Fibroblast of skin of left biceps (primary cell): ENCODE results near the gene PIP4K2B.
A peak's percentile ranks its signal among the peaks of the same experiment; 100 is the strongest.

Experiments used
- DNase-seq, 2 experiments: peaks; one replicate each; pipeline ENCODE4 v3.0.0-alpha.2; 2013; ENCODE audit warnings: low read depth in 2 of 2

Gene PIP4K2B

DNA sequence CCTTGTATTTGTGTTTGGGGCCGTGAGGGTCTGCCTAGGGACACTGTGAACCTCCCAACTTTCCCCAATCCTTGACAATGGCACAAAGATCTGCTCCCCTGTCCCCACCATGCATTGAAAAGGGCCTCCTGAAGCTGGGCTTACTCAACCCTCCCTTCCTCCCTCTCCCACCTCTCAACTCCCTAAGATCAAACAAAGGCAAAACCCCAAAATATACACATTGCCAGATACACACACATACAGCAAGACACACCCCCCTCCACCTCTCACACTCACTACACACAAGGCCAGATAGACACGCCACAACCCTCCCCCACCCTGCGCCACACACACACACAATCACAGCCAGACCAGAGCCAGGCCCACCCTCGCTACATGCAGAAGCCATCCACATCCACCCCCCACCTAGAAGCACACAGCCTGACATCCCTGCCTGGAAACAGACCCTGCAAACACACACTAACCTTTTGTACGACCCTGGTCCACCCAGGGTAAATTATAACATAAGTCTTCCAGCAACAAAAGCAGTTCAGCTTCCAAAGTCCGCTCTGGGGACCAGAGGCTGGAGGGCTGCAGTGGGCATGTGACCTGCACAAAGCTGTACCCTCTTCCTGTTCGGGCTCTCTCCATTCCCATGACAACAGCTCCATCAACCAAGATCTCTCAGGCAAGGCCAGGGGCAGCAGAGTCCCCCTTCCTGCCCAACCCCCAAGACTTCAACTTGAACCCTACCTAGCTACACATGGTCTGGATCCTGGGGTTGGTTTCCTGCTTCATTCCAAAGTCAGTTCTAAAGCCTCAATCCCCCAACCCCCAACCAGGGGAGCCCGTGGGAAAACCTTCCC lies 53.1 kb downstream of the PIP4K2B start:
- no peak for DNase-seq

- no peak for DNase-seq
Measured at GRCh38 chr17:38745545-38745944, 53.8 kb downstream of the PIP4K2B start.

GRCh38 chr17:38743556-38744171 lies 55.7 kb downstream of the PIP4K2B start:
- DNase-seq = no peak

GRCh38 chr17:38742411-38743308 lies 56.7 kb downstream of the PIP4K2B start:
- DNase-seq = peak; percentile 81 to 82

DNA sequence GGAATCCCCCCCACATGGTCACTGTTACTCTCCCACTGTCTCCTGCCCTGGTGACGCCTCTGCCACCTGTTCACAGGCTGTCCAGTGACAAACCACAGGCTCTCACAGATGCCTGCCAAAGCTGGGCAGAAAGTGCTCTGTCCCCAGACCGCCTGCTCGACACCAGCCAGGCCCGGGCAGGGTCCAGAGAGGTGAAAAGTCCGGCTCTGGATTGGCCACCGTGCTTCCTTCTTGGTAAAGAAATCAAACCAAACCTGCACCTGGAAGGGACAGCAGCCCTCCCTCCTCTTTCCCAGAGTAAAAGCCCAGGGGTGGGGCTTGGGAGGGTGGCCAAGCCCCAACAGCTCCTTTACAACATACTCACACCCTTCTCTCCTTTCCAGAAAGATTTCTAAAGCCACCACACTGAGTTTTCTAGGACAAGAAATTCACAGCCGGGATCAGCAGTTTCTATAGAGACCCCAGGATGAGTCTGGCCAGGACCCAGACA lies 57.4 kb downstream of the PIP4K2B start:
- DNase-seq = no peak

GRCh38 chr17:38741461-38741860 lies 57.9 kb downstream of the PIP4K2B start:
- DNase-seq = no peak

DNA sequence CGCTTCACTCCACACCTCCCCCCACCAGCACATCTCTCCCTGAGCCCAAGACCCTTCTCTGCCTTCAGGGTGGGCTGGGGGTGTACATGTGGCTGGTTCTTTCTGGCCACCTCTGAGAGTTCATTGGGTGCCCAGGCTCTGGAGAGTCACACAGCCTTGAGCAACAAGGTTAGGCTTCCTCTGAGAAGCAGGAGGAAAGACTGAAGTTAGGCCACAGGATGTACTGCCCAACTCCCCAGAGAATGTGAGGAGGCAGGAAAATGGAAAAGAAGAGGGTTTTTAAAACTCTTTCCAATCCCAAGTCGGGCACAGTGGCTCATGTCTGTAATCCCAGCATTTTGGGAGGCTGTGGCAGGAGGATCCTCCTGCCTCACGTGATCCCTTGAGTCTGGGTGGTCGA lies 58.5 kb downstream of the PIP4K2B start:
- no peak for DNase-seq

- no peak for DNase-seq
Measured at GRCh38 chr17:38740044-38740443, 59.3 kb downstream of the PIP4K2B start.

DNA sequence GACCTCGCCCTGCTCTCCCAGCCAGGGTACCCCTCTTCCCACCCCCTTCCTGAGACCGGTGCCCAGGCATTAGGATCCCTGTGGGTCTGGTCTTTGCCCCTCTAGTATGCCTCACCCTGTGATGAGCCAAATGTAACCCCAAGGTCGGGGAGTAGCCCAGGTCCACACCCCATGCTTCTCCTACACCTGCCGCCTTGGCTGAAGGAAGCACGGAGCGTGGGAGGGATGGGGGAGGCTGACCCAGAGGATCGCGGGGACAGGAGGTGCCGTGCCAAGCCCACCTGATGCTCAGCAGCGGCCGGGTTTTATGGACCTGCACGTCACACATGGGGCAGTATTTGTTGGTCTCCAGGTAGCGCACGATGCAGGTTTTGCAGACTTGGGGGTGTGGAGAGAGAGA lies 60.1 kb downstream of the PIP4K2B start:
- DNase-seq = no peak

DNA sequence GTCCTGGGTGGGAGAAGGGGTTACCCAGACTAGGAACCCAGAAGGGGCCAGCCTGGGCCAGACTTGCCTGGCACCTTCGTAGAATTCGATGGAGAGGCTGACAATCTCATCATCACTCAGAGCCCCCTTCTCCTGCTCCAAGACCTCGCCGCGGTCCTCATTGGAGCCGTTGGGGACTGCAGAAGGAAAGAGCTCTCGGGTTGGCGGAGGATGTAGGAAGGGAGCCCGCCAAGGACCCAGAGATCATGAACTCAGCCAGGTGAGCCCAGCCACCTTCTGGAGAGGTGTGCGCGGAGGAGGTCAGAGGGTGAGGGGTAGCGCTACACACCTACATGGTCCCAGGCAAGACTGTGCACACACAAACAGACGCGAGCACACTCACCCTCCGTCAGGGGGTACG lies 60.7 kb downstream of the PIP4K2B start:
- no peak for DNase-seq

GRCh38 chr17:38738007-38738662 lies 61.2 kb downstream of the PIP4K2B start:
- DNase-seq = no peak

- no peak for DNase-seq
Measured at GRCh38 chr17:38735161-38735997, 64.0 kb downstream of the PIP4K2B start.

GRCh38 chr17:38733982-38734973 lies 65.1 kb downstream of the PIP4K2B start:
- no peak for DNase-seq

DNA sequence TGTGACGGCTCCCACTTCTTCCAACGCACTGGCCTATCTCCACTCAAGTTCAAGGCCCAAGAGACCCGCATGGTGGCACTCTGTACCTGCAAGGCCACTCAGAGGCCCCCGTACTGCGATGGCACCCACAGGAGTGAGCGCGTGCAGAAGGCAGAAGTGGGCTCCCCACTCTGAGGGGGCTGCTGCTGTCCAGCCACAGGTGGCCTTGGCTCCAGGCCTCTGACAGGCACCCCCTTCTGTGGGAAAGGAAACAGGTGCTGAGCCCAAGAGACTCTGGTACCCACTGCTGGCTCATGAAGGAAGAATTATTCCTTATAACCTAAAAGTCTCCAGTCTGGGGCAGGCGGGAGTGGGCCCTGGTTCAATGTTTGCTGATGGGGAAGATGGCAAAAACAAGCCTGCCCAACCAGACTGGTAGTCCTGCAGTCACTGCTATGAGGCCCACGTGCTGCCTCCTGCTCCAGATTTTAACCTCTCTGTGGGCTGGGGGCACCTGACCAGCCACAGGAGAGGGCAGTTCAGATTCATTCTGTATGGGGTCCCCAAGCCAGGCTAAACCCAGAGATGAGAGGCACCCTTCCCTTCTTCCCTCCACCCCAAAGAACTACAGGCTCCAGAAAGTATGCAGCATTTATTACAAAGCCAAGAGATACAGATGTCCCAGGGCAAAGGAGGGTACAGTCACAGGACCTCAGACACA lies 65.9 kb downstream of the PIP4K2B start:
- no peak for DNase-seq

- DNase-seq = no peak
Measured at GRCh38 chr17:38732376-38733281, 66.7 kb downstream of the PIP4K2B start.

DNA sequence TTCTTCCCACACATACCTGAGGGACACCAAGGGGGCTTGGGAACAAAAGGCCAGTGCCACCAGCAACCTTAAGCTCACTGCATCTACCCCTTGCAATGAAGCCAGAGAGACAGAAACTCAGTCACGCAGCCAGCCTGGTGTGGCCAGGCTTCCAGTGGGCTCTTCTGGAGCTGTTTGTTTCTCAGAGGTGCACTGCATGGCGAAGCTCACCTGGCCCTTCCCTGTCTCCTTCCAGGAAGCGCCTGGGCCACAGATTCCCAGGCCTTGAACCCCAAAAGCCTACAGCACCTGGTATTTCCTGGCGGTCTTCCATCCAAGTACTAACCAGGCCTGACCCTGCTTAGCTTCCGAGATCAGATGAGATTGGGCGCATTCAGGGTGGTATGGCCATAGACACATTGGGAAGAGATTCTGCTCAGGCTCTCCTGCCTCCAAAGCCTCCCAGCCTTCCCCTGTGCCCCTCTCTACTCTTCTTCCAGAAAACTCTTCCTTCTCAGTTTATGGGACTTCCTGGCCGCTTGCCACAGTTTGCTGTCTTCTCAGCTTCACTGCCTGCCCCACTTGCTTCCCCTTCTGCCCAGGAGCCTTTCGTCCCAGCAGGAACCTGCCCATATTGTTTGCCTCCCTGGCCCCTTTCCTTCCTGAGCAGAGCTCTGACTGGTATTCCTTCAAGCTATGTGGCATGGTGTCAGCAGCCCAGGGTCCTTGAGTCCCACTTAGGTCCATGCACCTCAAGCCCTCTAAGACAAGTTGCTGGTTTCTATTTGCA lies 67.6 kb downstream of the PIP4K2B start:
- DNase-seq = no peak
